ENCODE measurements around the gene ANKRD24.

The ANKRD24 gene

DNA sequence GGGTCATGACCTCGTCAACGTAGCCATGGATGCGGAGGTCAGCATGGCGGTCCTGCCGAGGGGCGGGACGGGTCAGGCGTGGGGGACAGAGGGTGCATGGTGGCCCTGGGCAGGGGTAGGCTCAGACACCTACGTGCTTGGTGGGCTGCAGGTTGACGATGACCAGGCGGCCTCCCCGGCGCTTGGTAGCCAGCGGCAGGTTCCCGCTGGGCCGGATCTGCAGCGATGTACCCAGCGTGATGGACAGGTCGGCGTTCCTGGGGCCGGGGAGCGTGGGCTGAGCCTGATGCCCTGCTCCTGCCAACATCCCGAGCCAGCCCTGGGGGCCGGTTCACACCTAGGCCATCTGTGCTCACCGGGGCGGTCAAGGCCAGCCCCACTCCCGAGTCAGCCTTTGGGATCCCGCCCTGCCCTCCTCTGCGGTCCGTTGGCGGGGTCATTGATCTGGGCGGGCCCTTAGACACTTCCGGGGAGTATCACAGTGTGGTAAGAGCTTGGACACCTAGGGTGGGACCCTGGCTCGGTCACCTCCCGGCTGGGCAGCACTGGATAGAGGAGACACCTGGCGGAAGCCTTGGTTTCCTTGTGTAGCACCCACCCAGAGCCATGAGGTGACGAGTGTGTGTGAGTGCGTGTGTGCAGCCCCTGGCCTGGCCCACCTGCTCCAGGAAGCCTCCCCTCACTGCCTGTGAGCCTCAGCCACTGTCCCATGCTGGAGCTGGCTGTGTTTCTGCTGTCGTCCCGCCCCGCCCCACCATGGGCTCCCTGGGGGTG lies 7.4 kb upstream of the ANKRD24 start:
- TF ChIP-seq, protein P1, sequence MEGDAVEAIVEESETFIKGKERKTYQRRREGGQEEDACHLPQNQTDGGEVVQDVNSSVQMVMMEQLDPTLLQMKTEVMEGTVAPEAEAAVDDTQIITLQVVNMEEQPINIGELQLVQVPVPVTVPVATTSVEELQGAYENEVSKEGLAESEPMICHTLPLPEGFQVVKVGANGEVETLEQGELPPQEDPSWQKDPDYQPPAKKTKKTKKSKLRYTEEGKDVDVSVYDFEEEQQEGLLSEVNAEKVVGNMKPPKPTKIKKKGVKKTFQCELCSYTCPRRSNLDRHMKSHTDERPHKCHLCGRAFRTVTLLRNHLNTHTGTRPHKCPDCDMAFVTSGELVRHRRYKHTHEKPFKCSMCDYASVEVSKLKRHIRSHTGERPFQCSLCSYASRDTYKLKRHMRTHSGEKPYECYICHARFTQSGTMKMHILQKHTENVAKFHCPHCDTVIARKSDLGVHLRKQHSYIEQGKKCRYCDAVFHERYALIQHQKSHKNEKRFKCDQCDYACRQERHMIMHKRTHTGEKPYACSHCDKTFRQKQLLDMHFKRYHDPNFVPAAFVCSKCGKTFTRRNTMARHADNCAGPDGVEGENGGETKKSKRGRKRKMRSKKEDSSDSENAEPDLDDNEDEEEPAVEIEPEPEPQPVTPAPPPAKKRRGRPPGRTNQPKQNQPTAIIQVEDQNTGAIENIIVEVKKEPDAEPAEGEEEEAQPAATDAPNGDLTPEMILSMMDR (IDR thresholded peaks at IDR 0.05; ENCODE audit: extremely low read depth, insufficient read depth, missing control alignments): no peak
- in situ Hi-C loops (cut with MboI; ENCODE audit: low pct_unique_long_range_greater_than_20kb, low sequenced_read_pairs, unreplicated experiment): no loop called here

DNA sequence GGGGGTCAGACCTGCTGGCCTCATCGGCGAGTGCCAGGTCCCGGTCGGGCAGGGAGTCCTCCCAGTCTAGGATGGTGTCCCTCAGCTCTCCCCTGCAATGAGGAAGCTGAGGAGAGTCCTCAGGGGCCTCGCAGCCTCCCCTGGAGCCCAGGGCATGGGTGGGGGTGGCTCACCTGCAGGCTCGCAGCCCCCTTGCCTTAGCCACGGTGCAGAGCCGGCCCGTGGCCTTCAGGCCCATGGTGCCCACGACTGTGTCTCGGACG lies 6.9 kb upstream of the ANKRD24 start:
- in situ Hi-C loops (cut with MboI; ENCODE audit: low pct_unique_long_range_greater_than_20kb, low sequenced_read_pairs, unreplicated experiment): no loop called here
- TF ChIP-seq, protein P1 (IDR thresholded peaks at IDR 0.05; ENCODE audit: extremely low read depth, insufficient read depth, missing control alignments): no peak
- DNase-seq (ENCODE audit: low spot score): no peak

More for the DNA sequence above, 7.4 kb upstream of the ANKRD24 start:
- DNase-seq (ENCODE audit: low spot score): no peak

DNA sequence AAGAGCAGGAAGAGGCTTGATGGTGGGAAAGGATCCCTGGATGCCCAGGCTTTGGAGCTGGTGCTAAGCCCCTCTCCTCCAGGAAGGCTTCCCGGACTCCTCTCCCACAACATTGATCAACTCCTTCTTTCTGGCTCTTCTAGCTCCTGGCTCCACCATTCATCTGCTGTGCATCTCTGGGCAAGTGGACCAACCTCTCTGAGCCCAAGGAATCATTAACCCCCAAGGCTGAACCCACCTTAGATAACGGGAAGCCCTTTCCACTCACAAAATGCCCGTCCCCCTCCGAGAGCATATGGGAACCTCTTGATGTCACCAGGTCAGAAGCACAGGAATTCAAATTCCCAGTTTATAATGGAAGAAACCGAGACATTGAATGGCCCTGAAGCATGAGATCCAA lies 5.3 kb upstream of the ANKRD24 start:
- DNase-seq (ENCODE audit: low spot score): no peak
- in situ Hi-C loops (cut with MboI; ENCODE audit: low pct_unique_long_range_greater_than_20kb, low sequenced_read_pairs, unreplicated experiment): no loop called here
- TF ChIP-seq, protein P1 (IDR thresholded peaks at IDR 0.05; ENCODE audit: extremely low read depth, insufficient read depth, missing control alignments): no peak

DNA sequence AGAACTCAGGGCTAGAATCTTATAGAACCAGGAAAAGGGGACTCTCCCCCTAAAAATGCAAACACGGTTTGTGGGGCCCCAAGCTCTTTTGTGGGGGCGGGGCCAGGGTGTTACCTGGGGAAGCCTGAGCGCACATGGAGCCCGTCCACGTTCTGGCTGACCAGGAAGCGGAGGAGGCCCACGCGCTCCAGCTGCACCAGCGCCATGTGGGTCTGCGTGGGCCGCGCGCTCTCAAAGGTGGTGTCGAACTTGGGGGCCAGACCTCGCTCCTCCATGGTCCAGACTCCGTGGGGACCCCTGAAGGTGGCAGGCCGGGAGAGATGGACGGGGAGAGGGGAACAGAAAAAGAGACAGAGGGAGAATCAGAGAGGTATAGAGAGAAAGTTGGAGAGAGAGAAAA lies 3.5 kb upstream of the ANKRD24 start:
- in situ Hi-C loops (cut with MboI; ENCODE audit: low pct_unique_long_range_greater_than_20kb, low sequenced_read_pairs, unreplicated experiment): no loop called here
- DNase-seq (ENCODE audit: low spot score): no peak
- TF ChIP-seq, protein P1 (IDR thresholded peaks at IDR 0.05; ENCODE audit: extremely low read depth, insufficient read depth, missing control alignments): no peak

DNA sequence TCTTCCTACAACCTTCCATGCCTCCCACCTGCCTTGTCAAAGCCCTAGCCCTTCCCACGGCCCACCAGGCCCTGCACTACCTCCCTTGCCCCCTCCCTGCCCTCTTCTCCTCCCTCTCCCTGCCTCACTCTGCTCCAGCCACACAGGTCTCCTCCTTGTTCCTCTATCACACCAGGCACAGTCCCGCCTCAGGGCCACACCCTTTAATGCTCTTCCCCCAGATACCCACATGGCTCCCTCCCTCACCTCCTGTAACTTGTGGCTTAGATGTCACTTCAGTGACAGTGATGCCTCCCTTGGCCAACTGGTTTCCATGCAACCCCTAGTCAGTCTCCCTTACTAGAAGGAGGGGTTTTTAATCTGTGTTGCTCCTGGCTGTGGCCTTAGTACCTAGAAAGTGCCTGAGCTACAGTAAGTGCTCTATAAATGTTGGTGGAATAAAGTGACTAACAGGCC lies 1.4 kb upstream of the ANKRD24 start:
- in situ Hi-C loops (cut with MboI; ENCODE audit: low pct_unique_long_range_greater_than_20kb, low sequenced_read_pairs, unreplicated experiment): no loop called here
- TF ChIP-seq, protein P1 (IDR thresholded peaks at IDR 0.05; ENCODE audit: extremely low read depth, insufficient read depth, missing control alignments): no peak
- no peak for DNase-seq (ENCODE audit: low spot score)

DNA sequence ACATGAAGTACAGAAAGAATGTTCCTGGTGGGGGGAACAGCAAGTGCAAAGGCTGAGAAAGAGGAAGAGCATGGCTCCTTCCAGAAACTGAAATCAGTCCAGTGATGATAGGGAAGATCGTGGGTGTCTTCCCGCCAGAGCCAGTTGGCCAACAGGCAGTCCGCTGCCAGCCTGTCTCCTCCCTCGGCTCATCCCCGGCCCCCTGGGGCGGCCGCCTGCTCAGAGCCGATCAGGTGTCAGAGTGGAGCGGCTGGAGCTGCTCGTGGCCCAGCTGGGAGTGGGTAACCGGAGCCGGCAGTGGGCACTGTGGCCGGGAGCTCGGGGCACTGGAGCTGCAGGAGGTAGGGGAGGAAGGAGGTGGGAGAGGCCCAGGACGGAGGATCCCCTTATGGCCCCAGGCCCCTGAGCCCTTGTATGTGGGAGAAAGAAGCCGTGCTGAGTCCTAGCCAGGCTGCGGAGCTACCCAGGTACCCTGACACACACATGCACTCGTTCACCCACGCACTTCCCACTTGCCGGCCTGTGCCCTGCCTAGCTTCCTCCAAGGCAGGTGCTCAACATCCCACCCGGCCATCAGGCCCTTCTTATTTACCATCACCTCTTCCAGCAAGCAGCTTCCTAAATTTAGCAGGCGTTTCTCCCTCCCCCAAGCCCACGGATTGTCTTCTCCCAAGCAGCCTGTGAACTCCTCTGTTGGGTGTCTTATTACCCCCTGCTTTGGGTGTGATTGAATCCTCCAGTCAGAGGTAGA lies 1.7 kb downstream of the ANKRD24 start:
- in situ Hi-C loops (cut with MboI; ENCODE audit: low pct_unique_long_range_greater_than_20kb, low sequenced_read_pairs, unreplicated experiment): no loop called here
- TF ChIP-seq, protein P1 (IDR thresholded peaks at IDR 0.05; ENCODE audit: extremely low read depth, insufficient read depth, missing control alignments): no peak
- no peak for DNase-seq (ENCODE audit: low spot score)
